ENCODE data around the gene TRAM2. TPM values are rescaled to one million over a fixed set of nuclear protein-coding genes. Genes with fewer than 3 reads are reported as not detected.
A peak's percentile ranks its signal among the peaks of the same experiment; 100 is the strongest.

Gene TRAM2
- total and polyA plus RNA-seq, 2 of the 13 experiments (the other 11 are each of a cell fraction or from before 2014, with no cell fraction given) = 49.1 to 72.5 TPM

- 0 out of 2 replicates have a peak, but pooled peaks have one; percentile 34 for TF ChIP-seq ZNF512 (CRISPR knock-in tag; IDR thresholded peaks at IDR 0.05)
- TF ChIP-seq CREB3 (CRISPR knock-in tag; IDR thresholded peaks at IDR 0.05) = no peak
- TF ChIP-seq ZNF441 (CRISPR knock-in tag; IDR thresholded peaks at IDR 0.05; ENCODE audit: borderline replicate concordance) = peak; percentile 29; the same call in 1 of the 2 replicates
- TF ChIP-seq ONECUT2 (CRISPR knock-in tag; IDR thresholded peaks at IDR 0.05) = no peak
- 0 out of 2 replicates have a peak, but pooled peaks have one; percentile 49 for TF ChIP-seq SP4 (CRISPR knock-in tag; IDR thresholded peaks at IDR 0.05)
- TF ChIP-seq NCOA2 (CRISPR knock-in tag; IDR thresholded peaks at IDR 0.05) = peak; percentile 51; the same call in 1 of the 2 replicates
- no peak for TF ChIP-seq CSRNP1 (CRISPR knock-in tag; IDR thresholded peaks at IDR 0.05)
- no peak for TF ChIP-seq DR1 (CRISPR knock-in tag; IDR thresholded peaks at IDR 0.05)
- no peak for TF ChIP-seq TFDP1 (CRISPR knock-in tag; IDR thresholded peaks at IDR 0.05; ENCODE audit: borderline replicate concordance)
- TF ChIP-seq HNRNPH1 (optimal IDR thresholded peaks at IDR 0.05; ENCODE audit: low read depth, low read length) = no peak
- no peak for TF ChIP-seq FOSL2 (CRISPR knock-in tag; IDR thresholded peaks at IDR 0.05)
- TF ChIP-seq ZKSCAN1 (IDR thresholded peaks at IDR 0.05; ENCODE audit: low read length) = no peak
- TF ChIP-seq FOXK1 (CRISPR knock-in tag; IDR thresholded peaks at IDR 0.05; ENCODE audit: borderline replicate concordance, low read depth) = no peak
- TF ChIP-seq SMARCC2 (IDR thresholded peaks at IDR 0.05) = no peak
- TF ChIP-seq HOXA9 (CRISPR knock-in tag; IDR thresholded peaks at IDR 0.05; ENCODE audit: borderline replicate concordance) = no peak
- no peak for TF ChIP-seq TRAFD1 (CRISPR knock-in tag; IDR thresholded peaks at IDR 0.05; ENCODE audit: borderline replicate concordance)
- TF ChIP-seq ZNF484 (CRISPR knock-in tag; IDR thresholded peaks at IDR 0.05; ENCODE audit: borderline replicate concordance, low read depth) = no peak
- TF ChIP-seq ZNF577 (CRISPR knock-in tag; IDR thresholded peaks at IDR 0.05; ENCODE audit: borderline replicate concordance, low read depth) = no peak
- TF ChIP-seq DPF2 (CRISPR knock-in tag; IDR thresholded peaks at IDR 0.05; ENCODE audit: borderline replicate concordance, low read depth) = 0 out of 2 replicates have a peak, but pooled peaks have one; percentile 60
Observed at GRCh38 chr6:52545406-52546119, 31.3 kb downstream of the TRAM2 start (continued).

Data from HepG2 (cell line).